ENCODE data around the gene JMJD4. TPM values are rescaled to one million over a fixed set of nuclear protein-coding genes. Genes with fewer than 3 reads are reported as not detected.

JMJD4 gene
- total and polyA plus RNA-seq, 2 of the 8 experiments (the other 6 are each of a cell fraction or from before 2014, with no cell fraction given) = 13.2 to 23.3 TPM

- FAIRE-seq (no peak), DNase-seq (ENCODE audit: low read depth in 1 of 2, low spot score in 2 of 2) (no peak)
- no peak overlapping the region for H3K9ac ChIP-seq (replicated peaks in 1 of 4; ENCODE audit: extremely low read depth in 1 of 4, low read depth in 3 of 4, low read length in 3 of 4)
- H2BK20ac ChIP-seq (ENCODE audit: low read length) = no peak overlapping the region
- H3K27me3 ChIP-seq (replicated peaks in 1 of 4; ENCODE audit: control insufficient read depth in 3 of 4, extremely low read depth in 1 of 4, insufficient read depth in 3 of 4, low read length in 3 of 4) = no peaks in the 10 kb centered on the region
- no peak overlapping the region for H2BK5ac ChIP-seq (ENCODE audit: low read depth, low read length)
- no peak overlapping the region for H3K4me3 ChIP-seq (ENCODE audit: extremely low read depth in 1 of 4, insufficient read depth in 2 of 4, low read depth in 3 of 4, low read length in 4 of 4)
- peaks cover 0 to 9% of the 10 kb centered on the region in 2 experiments; a peak in 1 of 4 replicates for H3K79me2 ChIP-seq (ENCODE audit: control insufficient read depth in 1 of 2, insufficient read depth in 2 of 2, low read length in 2 of 2)
- H3K9me3 ChIP-seq (ENCODE audit: insufficient read depth in 2 of 2, low read depth in 1 of 2, low read length in 1 of 2) = no peaks in the 10 kb centered on the region
- H4K8ac ChIP-seq (ENCODE audit: extremely low read depth, insufficient read depth, low read length) = no peak overlapping the region
- TF ChIP-seq GABPA (IDR thresholded peaks at IDR 0.05; ENCODE audit: borderline replicate concordance, insufficient read depth, low read length) (no peak), SIN3A (conservative IDR thresholded peaks at IDR 0.05 in 1 of 2, IDR thresholded peaks at IDR 0.05 in 1 of 2; ENCODE audit: low read depth in 1 of 2, low read length in 2 of 2) (no peak), NANOG (IDR thresholded peaks at IDR 0.05; ENCODE audit: insufficient read depth, low read depth, low read length, poor library complexity, severe bottlenecking) (no peak), BACH1 (IDR thresholded peaks at IDR 0.05; ENCODE audit: low read length) (no peak), SRF (IDR thresholded peaks at IDR 0.05; ENCODE audit: low read depth, low read length) (no peak), EP300 (IDR thresholded peaks at IDR 0.05; ENCODE audit: borderline replicate concordance in 1 of 2, low read depth in 2 of 2, low read length in 2 of 2) (no peak), KDM1A (IDR thresholded peaks at IDR 0.05; ENCODE audit: borderline replicate concordance, low read length) (no peak), RBBP5 (IDR thresholded peaks at IDR 0.05; ENCODE audit: borderline replicate concordance, low read depth, low read length) (no peak)
- TF ChIP-seq, protein P1, sequence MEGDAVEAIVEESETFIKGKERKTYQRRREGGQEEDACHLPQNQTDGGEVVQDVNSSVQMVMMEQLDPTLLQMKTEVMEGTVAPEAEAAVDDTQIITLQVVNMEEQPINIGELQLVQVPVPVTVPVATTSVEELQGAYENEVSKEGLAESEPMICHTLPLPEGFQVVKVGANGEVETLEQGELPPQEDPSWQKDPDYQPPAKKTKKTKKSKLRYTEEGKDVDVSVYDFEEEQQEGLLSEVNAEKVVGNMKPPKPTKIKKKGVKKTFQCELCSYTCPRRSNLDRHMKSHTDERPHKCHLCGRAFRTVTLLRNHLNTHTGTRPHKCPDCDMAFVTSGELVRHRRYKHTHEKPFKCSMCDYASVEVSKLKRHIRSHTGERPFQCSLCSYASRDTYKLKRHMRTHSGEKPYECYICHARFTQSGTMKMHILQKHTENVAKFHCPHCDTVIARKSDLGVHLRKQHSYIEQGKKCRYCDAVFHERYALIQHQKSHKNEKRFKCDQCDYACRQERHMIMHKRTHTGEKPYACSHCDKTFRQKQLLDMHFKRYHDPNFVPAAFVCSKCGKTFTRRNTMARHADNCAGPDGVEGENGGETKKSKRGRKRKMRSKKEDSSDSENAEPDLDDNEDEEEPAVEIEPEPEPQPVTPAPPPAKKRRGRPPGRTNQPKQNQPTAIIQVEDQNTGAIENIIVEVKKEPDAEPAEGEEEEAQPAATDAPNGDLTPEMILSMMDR (IDR thresholded peaks at IDR 0.05; ENCODE audit: control extremely low read depth in 1 of 3, insufficient read depth in 1 of 3, low read depth in 1 of 3, low read length in 3 of 3) = no peak
- H3K56ac ChIP-seq (replicated peaks; ENCODE audit: insufficient read length, low read depth, low read length) = no peak overlapping the region
- H3K4ac ChIP-seq (replicated peaks; ENCODE audit: insufficient read length, low read depth, low read length) = no peak overlapping the region
- H2BK12ac ChIP-seq (ENCODE audit: low read depth, low read length) = no peak overlapping the region
- H4K91ac ChIP-seq (replicated peaks; ENCODE audit: insufficient read length, low read length) = no peak overlapping the region
- H3K14ac ChIP-seq (ENCODE audit: insufficient read length) = no peak overlapping the region
- no peak overlapping the region for H2AFZ ChIP-seq (ENCODE audit: low read length)
- no peak overlapping the region for H3K23ac ChIP-seq (ENCODE audit: insufficient read length)
- H4K5ac ChIP-seq (ENCODE audit: insufficient read length, low read depth, low read length) = no peak overlapping the region
- ChIA-PET CTCF (ENCODE audit: partially characterized antibody) (interaction anchor here (0.9 to 2.3 kb wide), 9 partner anchors 15 to 277 kb away, joined by 3 to 12 read pairs (median 5); no protein-coding TSS in a partner anchor), POLR2A (ENCODE audit: partially characterized antibody) (no interaction called here)
- H3K79me1 ChIP-seq (ENCODE audit: low read depth, low read length) = peaks cover 8% of the 10 kb centered on the region
- peaks cover 8 to 15% (median 13%) of the 10 kb centered on the region in 4 experiments; a peak in 6 of 8 replicates for H3K36me3 ChIP-seq (ENCODE audit: control insufficient read depth in 2 of 4, insufficient read depth in 4 of 4, low read length in 3 of 4)
- no peak overlapping the region for H3K4me2 ChIP-seq (ENCODE audit: insufficient read depth in 1 of 2, low read depth in 2 of 2, low read length in 2 of 2)
- H3K4me1 ChIP-seq (replicated peaks in 1 of 4; ENCODE audit: control insufficient read depth in 3 of 4, insufficient read depth in 4 of 4, low read length in 3 of 4) = peaks cover 0 to 1% (median 0%) of the 10 kb centered on the region in 4 experiments; a peak in 1 of 7 replicates
- H3K27ac ChIP-seq (ENCODE audit: low read depth, low read length) = no peak overlapping the region
- H3K18ac ChIP-seq (ENCODE audit: extremely low read depth, low read length) = no peak overlapping the region
- no peak overlapping the region for H2AK5ac ChIP-seq (ENCODE audit: low read depth, low read length)
- WGBS, 2 experiments (ENCODE audit: extremely low coverage in 1 of 2, insufficient coverage in 1 of 2, insufficient read length in 1 of 2, insufficient replicate concordance in 2 of 2, low coverage in 1 of 2, low lambda C conversion rate in 2 of 2, missing lambda C conversion rate in 1 of 2) = 90% methylated on average over 6 of the region's 6 CpGs; no CpG with 5 or more reads in 1 of the 2 experiments
- H3K23me2 ChIP-seq (ENCODE audit: low read depth, low read length) = no peaks in the 10 kb centered on the region
- peaks cover 13 to 32% of the 10 kb centered on the region in 2 experiments for H4K20me1 ChIP-seq (replicated peaks in 1 of 2; ENCODE audit: control insufficient read depth in 1 of 2, insufficient read depth in 2 of 2, low read length in 2 of 2)
- no peak overlapping the region for H2BK120ac ChIP-seq (replicated peaks; ENCODE audit: low read depth, low read length)
- no peak overlapping the region for H2BK15ac ChIP-seq (ENCODE audit: low read length)
These were observed 23.3 kb upstream of the JMJD4 start for GRCh38 chr1:227758366-227758765.

Data from H1 (cell line).